GM19025 (cell line): ENCODE measurements around the gene STRIT1.

ENCODE experiments used
- ATAC-seq: cut with Tn5 transposase; IDR thresholded peaks from one replicate; pipeline ENCODE4 v1.9.1; 2021; ENCODE audit warnings: mild to moderate bottlenecking, low read depth, moderate library complexity; ENCODE audit not compliant: unreplicated experiment

The STRIT1 gene

DNA sequence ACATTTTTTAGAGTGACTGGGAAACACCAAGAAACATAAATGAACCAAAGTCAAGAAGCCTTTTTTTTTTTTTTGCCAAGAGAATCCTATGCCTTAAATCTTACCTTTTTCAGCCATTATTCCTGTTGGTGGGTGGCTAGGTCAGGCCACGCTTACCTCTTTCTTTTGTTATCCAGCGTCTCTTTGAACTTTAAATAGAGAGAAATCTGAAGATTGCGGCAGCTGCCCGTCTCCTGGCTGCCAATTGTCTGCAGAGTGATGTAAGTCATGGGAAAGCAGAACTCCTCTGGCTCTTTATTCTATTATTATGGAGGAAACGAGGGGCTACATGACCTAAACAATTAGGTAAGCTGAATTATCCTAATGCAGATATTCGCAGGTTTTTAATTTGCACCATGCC is at the start of gene STRIT1:
Gene STRIT1, minus strand, starts transcription at position 168 of the 400 bp plus-strand sequence.
- no peak for ATAC-seq

- no peak for ATAC-seq
Observed at GRCh38 chr3:155342344-155342743, 48.9 kb upstream of the STRIT1 start.

- no peak for ATAC-seq
Observed at GRCh38 chr3:155339052-155339451, 45.6 kb upstream of the STRIT1 start.

DNA sequence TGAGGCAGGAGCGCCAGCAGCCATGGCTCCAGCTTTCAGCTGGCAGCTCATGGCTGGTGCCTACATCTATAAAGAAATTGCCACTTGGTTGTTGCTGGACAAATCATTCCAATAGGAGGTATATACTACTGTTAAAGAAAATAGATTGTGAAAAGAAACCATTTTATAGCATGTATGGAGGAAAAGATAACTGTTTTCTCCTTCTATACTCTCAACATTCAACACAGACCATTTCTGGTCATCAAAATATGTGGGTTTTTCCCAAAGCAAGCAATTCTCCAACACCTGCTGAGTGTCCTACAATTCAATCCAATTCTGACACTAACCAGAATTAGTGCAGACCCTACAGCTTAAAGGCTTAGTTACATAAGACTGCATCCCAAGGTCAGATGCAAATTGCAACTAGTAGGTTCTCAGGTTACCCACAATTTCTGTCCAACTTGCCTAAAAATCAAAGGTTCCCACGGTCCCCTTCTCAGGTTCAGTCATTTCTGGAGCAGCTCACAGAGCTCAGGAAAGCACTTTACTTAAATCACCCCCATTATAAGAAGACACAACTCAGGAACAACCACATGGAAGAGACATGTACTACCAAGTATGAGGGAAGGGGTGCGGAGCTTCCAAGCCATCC is 42.4 kb upstream of the STRIT1 start:
- ATAC-seq, result no peak

DNA sequence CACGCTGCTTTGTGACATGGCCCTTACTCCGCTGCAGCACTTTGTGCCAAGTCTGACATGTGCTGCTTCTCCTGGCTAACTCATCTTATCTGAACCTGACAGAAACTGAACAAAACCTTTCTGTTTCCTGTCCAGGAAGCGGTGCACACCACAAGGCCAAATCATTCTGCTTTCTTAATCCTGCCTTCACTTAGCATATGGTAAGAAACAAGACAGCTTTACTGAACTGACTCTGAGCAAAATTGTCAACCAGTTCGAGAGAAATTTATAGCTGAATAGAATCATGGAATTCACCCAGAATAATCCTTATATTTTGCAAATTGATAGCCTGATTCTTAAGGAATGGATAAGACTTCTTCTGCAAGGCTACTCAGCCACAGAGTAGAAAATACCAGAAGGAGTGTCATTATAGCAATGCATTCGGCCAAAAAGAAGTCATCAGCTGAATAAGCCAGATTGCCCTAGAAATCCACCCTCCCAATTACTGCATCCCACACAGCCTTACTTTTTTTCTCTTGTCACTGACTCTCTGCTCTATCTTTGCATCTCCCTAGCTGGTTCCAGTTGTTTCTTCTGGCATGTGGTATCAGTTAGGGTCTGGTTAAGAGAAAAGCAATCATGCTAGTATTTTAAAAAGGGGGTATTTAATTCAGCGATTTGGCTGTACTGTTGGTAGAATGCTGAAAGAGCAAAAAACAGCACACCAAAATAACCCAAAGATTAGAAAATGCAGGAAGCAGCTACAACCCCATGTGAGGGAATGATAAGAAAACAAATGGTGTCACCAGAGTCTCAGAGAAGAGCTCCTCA is 41.6 kb upstream of the STRIT1 start:
- ATAC-seq, result no peak

DNA sequence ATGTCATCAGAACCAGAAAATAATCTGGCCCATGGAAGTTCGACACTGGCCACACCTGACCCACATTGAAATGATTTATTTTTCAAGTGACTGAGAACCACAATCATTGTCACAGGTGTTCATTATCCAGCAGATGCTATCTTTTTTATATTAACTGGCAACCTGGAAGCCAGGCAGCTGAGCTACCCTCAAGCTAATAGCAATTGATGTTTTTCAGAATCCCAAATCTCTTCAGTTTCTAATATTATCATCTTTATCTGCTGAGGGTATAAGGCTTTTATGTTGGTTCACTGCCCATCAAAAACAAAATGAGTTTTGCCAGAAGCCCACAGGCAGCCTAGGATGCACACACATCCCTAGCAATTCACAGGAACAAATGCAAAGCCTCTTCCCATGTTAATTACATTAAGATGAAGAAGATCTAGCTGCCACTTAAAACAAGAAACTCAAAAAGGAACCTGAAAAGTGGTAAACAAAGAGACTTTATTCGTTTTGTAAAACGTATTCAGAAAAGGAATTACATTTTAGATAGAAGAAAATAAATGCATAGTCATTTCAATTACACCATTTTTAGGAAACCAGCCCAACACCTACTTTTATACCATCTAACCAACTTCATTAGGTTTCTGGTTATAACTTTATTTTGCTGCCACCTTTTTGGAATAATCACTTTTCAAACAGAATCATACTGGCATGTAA is 40.9 kb upstream of the STRIT1 start:
- no peak for ATAC-seq

DNA sequence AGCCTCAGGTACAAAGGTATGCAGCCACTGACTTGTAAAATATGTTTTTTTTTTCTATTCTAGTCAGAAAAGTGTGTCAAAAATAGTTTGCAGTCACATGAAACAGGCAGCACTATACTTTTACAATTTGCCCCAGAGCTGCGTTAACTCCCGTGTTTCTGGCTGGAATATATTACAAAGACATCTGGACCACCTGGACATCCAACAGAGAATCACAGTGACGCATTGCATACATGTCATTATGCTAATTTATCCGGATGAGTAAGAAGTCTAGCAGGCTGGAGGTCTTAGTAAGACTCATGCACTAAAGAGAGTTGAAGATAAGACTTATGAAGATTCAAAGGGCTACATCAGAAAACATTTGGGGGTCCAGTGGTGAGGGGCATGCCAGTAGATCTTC is 39.2 kb upstream of the STRIT1 start:
- no peak for ATAC-seq

DNA sequence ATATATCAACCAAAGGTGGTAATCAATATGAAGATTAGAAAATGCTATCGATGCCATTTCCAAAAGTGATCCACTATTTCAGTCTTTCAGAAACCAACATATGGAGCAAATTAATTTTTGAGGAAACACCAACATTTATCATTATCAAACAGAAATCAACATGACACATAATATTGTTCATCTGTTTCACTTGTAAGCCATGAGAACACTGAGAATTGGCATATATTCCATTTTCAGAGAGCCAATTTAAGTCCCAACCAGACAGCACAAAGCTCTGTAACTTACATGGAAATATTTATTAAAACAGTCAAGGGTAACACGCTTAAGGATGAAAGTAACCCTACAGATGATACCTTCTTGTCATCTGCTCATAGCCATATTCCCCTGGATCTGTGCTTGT is 37.6 kb upstream of the STRIT1 start:
- no peak for ATAC-seq

GRCh38 chr3:155330370-155330769 is 36.9 kb upstream of the STRIT1 start:
- ATAC-seq, result no peak

GRCh38 chr3:155329513-155330048 is 36.1 kb upstream of the STRIT1 start:
- ATAC-seq, result no peak

DNA sequence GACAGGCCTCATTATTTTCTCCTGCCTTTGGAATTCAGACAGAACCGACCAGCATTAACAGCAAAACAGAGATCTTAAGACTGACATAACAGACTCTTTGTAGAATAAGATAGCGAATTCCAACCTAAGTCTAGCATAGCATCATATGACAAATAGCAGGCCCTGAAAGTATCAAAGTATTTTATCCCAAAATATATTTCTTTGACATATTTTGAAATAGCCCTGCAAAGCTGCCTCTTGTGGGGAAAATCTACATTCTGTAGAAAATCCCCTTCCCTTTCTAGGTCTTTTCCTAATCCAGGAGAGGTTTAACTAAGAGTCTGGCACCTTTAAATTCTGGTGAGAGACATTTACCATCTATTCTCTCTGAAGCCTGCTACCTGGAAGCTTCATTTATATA is 34.4 kb upstream of the STRIT1 start:
- no peak for ATAC-seq

GRCh38 chr3:155327430-155327829 is 33.9 kb upstream of the STRIT1 start:
- ATAC-seq, result no peak

GRCh38 chr3:155326901-155327300 is 33.4 kb upstream of the STRIT1 start:
- ATAC-seq, result no peak

DNA sequence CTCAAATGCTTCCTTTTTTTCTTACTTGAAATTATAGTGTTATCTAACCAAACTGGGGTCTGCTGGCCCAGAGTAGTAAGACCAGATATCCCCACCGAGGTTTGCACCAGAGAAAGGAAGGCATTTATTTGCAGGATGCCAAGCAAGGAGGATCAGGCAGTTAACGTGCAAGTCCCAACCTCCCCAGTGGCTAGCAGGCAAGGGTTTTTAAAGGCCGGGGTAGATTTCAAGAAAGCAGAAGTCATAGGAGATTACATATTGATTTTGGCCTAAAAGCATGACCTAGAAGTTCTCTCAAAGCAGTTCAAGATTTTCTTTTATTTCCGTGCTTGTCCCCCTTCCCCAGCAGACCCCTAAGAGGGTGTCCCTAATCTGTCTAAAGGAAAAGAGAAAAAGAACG is 32.8 kb upstream of the STRIT1 start:
- ATAC-seq, result no peak

- no peak for ATAC-seq
Observed at GRCh38 chr3:155325263-155325835, 31.9 kb upstream of the STRIT1 start.

DNA sequence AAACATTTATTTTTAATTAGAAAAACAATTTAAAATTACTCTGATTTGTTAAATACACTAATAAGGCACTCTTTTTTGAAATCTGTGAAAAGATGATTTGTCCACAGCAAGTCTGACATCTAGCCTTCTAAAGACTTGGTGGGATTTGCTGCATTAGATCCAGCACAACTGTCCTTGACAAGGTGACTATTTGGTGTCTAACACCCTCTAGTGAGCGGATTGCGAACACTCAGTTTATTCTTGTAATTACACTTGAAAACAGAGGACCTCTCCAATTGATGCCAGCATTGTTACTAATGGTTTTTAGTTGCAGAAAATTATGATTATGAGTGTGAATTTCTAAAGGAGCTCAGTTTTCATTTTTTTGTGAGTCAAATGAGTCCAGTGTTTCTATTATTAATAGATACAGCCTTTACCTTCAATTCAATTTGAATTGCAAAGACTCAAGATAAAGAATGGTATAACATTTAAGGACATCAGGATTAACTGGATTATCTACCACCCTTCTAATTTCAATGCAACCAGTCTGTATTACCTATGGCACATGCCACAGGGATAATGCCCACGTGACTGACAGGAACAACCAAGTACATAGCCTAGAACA is 29.7 kb upstream of the STRIT1 start:
- peak; percentile 66 for ATAC-seq

DNA sequence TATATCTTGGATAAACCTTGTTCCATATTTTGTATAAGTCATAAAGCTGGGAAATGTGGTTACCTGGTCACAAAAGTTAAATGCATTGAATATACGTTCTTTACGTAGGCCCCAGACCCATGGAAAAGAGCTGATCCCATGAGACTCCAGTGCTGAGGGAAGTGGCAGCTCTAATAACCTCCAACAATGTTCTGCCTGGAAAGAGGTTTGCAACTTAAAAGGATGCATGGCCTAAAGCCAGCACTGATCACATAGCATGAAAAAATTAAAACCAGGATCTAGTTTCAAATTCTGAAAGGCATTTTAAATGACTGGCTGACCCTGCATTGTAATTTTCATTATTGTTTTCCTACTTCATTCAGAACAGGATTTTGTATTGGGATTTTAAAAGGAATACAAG is 27.9 kb upstream of the STRIT1 start:
- ATAC-seq, result no peak

DNA sequence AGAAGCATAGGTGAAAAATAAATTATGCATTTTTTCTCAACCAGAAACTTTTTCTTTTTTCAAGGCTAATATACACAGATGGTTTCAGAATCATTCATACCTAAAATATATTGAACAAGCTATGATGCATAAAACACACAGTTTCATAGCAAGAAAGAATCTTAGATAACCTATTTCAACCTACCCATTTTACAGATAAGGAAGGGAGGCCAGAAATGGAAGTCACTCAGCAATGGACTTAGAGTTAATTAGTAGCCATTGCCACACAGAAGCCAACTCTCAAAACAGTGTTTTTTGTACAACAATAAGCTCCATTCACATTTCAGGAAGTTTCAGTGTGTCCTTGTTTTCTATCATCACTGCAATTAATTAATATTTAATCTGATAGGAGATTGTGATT is 27.5 kb upstream of the STRIT1 start:
- no peak for ATAC-seq

GRCh38 chr3:155318740-155319139 is 25.3 kb upstream of the STRIT1 start:
- ATAC-seq, result no peak

- ATAC-seq, result no peak
Observed at GRCh38 chr3:155317211-155317610, 23.7 kb upstream of the STRIT1 start.

DNA sequence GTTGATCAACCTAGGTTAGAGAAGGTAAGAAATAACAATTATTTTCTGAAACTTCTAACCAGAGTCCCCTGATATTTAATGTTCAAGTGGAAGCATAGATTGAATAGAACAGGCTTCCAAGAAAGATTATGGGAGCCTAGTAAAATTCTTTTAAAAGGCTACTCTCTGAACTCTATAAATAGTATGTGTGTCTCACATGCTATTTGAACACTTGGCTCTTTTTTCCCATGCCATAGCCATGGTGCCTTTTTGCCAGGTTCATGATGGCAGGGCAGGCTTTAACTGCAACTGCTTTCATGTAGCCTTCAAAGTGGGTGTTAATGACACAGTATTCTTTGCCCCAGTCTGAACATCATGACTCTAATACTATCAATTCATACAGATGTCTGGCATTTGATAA is 22.9 kb upstream of the STRIT1 start:
- no peak for ATAC-seq
